ENCODE measurements around the gene PDLIM1.

DNA sequence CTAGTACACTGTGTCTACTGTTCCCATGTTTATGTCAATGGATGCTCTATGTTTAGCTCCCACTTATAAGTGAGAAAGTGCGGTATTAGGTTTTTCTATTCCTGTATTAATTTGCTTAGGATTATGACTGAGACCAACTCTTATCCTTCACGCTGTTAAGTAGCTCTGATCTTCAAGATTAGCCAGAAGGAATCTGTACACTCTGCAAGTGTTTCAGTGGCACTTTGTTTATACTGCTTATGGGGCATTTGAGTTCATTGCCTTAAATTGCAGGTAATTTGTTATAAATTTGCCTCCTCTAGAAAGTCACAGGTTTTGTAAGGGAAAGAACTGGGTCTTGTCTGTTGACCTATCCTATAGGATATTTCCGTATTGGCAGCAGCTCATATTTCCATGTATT, 103.2 kb downstream of the PDLIM1 start:
- no peak for TF ChIP-seq CTCF (optimal IDR thresholded peaks at IDR 0.05 in 1 of 3, IDR thresholded peaks at IDR 0.05 in 1 of 3, conservative IDR thresholded peaks at IDR 0.05 in 1 of 3; ENCODE audit: extremely low read depth in 1 of 3, insufficient read depth in 2 of 3, low read length in 3 of 3)
- no peak for TF ChIP-seq EZH2 (IDR thresholded peaks at IDR 0.05; ENCODE audit: low read length)

Measured in keratinocyte (primary cell).